SK-N-SH (cell line): ENCODE measurements around the gene LYRM4. TPM values are rescaled to one million over a fixed set of nuclear protein-coding genes. Genes with fewer than 3 reads are reported as not detected.

Experiments
- CTCF ChIA-PET: fragments of 300-600, 350-600 bp; formaldehyde crosslinking; extraction: SDS; loops from one replicate; lab custom pipeline; 2021; lab: Yijun Ruan, JAX
- POLR2A ChIA-PET: fragments of 350-600 bp; sonication (Branson Sonifier 250); formaldehyde crosslinking; extraction: SDS; loops from one replicate; lab custom pipeline; 2020; ENCODE audit warnings: antibody characterized with exemption, inconsistent platforms; lab: Yijun Ruan, JAX
- DNase-seq: peaks from one replicate; pipeline ENCODE4 v3.0.0; 2012
- H2AFZ ChIP-seq: fragments of 200-600 bp; sonication (generic); 2 replicates; pipeline ENCODE4 v1.8.1; 2016; ENCODE audit warnings: antibody characterized with exemption, mild to moderate bottlenecking, low read depth
- H3F3A ChIP-seq: fragments of 200-600 bp; sonication (generic); replicated peaks from 2 replicates; pipeline ENCODE3; 2016; ENCODE audit warnings: antibody characterized with exemption, mild to moderate bottlenecking; ENCODE audit not compliant: insufficient read depth
- H3K27ac ChIP-seq, 2 experiments: fragments of 200-500 bp in 1 of 2; fragments of 200-600 bp in 1 of 2; sonication (Bioruptor generic) in 1 of 2; sonication (generic), shearing (Covaris generic) in 1 of 2; 2 replicates each; pipeline versions ENCODE4 v1.5.1 to v1.6.1; 2014 to 2016; ENCODE audit warnings: low read depth in 2 of 2, inconsistent platforms in 1 of 2, low read length in 1 of 2, mild to moderate bottlenecking in 1 of 2, mixed read lengths in 1 of 2
- H3K27me3 ChIP-seq: fragments of 200-600 bp; sonication (generic), shearing (Covaris generic); 2 replicates; pipeline ENCODE4 v1.6.1; 2016; ENCODE audit warnings: mixed run types; ENCODE audit not compliant: insufficient read depth
- H3K36me3 ChIP-seq, 2 experiments: fragments of 200-500 bp in 1 of 2; fragments of 200-600 bp in 1 of 2; sonication (Bioruptor generic) in 1 of 2; sonication (generic) in 1 of 2; replicated peaks in 1 of 2; 2 replicates each; pipeline versions ENCODE3 to v1.5.1; 2014 to 2016; ENCODE audit warnings: low read length in 1 of 2, mild to moderate bottlenecking in 1 of 2; ENCODE audit not compliant: insufficient read depth in 2 of 2, control insufficient read depth in 1 of 2
- H3K4me1 ChIP-seq, 2 experiments: fragments of 200-500 bp in 1 of 2; fragments of 200-600 bp in 1 of 2; sonication (Bioruptor generic) in 1 of 2; sonication (generic), shearing (Covaris generic) in 1 of 2; 2 replicates each; pipeline versions ENCODE4 v1.5.1 to v1.6.1; 2014 to 2016; ENCODE audit warnings: low read depth in 1 of 2, low read length in 1 of 2, mixed run types in 1 of 2; ENCODE audit not compliant: insufficient read depth in 2 of 2, control insufficient read depth in 1 of 2
- H3K4me2 ChIP-seq: fragments of 200-600 bp; sonication (generic), shearing (Covaris generic); 2 replicates; pipeline ENCODE4 v1.6.1; 2017; ENCODE audit warnings: mixed run types
- H3K4me3 ChIP-seq, 2 experiments: fragments of 200-500 bp in 1 of 2; fragments of 200-600 bp in 1 of 2; sonication (Bioruptor generic) in 1 of 2; sonication (generic), shearing (Covaris generic) in 1 of 2; 2 replicates each; pipeline versions ENCODE4 v1.5.1 to v1.8.1; 2014 to 2016; ENCODE audit warnings: low read depth in 2 of 2, inconsistent platforms in 1 of 2, low read length in 1 of 2, mild to moderate bottlenecking in 1 of 2, mixed read lengths in 1 of 2, moderate library complexity in 1 of 2
- H3K79me2 ChIP-seq: fragments of 200-600 bp; sonication (generic); 2 replicates; pipeline ENCODE4 v1.8.1; 2017; ENCODE audit warnings: mild to moderate bottlenecking; ENCODE audit not compliant: insufficient read depth
- H3K9ac ChIP-seq: fragments of 200-600 bp; sonication (generic); 2 replicates; pipeline ENCODE4 v1.6.1; 2017; ENCODE audit warnings: mixed run types
- H3K9me2 ChIP-seq: fragments of 200-600 bp; sonication (generic); 2 replicates; pipeline ENCODE4 v1.6.1; 2017; ENCODE audit warnings: mixed run types
- H3K9me3 ChIP-seq: fragments of 200-600 bp; sonication (generic); 2 replicates; pipeline ENCODE4 v1.6.1; 2017; ENCODE audit warnings: mixed run types, mild to moderate bottlenecking, moderate library complexity
- H4K20me1 ChIP-seq: fragments of 200-600 bp; sonication (generic); 2 replicates; pipeline ENCODE4 v1.6.1; 2017; ENCODE audit warnings: mild to moderate bottlenecking, mixed run types; ENCODE audit not compliant: insufficient read depth
- ELF1 ChIP-seq: IDR thresholded peaks from 2 replicates; pipeline ENCODE4 v1.4.0; 2012
- FOSL2 ChIP-seq: IDR thresholded peaks from 2 replicates; pipeline ENCODE4 v1.4.0; 2012; ENCODE audit warnings: low read depth, mild to moderate bottlenecking, moderate library complexity, borderline replicate concordance
- FOXM1 ChIP-seq: IDR thresholded peaks from 2 replicates; pipeline ENCODE4 v1.4.0; 2012; ENCODE audit warnings: low read depth, mild to moderate bottlenecking
- GABPA ChIP-seq: IDR thresholded peaks from 2 replicates; pipeline ENCODE4 v1.4.0; 2012; ENCODE audit warnings: low read depth, mild to moderate bottlenecking
- MXI1 ChIP-seq: IDR thresholded peaks from 2 replicates; pipeline ENCODE4 v1.6.1; 2012; ENCODE audit warnings: mild to moderate bottlenecking, low read depth, low read length, improper control_type of control experiment
- NFIC ChIP-seq: IDR thresholded peaks from 2 replicates; pipeline ENCODE4 v1.4.0; 2012; ENCODE audit warnings: borderline replicate concordance
- RAD21 ChIP-seq: IDR thresholded peaks from 2 replicates; pipeline ENCODE4 v1.6.1; 2012; ENCODE audit warnings: mild to moderate bottlenecking, low read length
- RFX5 ChIP-seq: IDR thresholded peaks from 2 replicates; pipeline ENCODE4 v1.6.1; 2012; ENCODE audit warnings: mild to moderate bottlenecking, improper control_type of control experiment, low read length
- RXRA ChIP-seq: IDR thresholded peaks from 2 replicates; pipeline ENCODE4 v1.4.0; 2012; ENCODE audit warnings: low read depth, mild to moderate bottlenecking, borderline replicate concordance
- SIN3A ChIP-seq: IDR thresholded peaks from 2 replicates; pipeline ENCODE4 v1.6.1; 2012; ENCODE audit warnings: low read depth, mild to moderate bottlenecking, low read length, moderate library complexity, borderline replicate concordance
- TAF1 ChIP-seq: IDR thresholded peaks from 2 replicates; pipeline ENCODE4 v1.6.1; 2012; ENCODE audit warnings: low read depth, mild to moderate bottlenecking, low read length, moderate library complexity, borderline replicate concordance
- TCF12 ChIP-seq: IDR thresholded peaks from 2 replicates; pipeline ENCODE4 v1.4.0; 2012
- TEAD4 ChIP-seq: IDR thresholded peaks from 2 replicates; pipeline ENCODE4 v1.4.0; 2012; ENCODE audit warnings: mild to moderate bottlenecking, borderline replicate concordance; ENCODE audit not compliant: insufficient read depth
- WGBS: methylation state at CpG from one replicate; pipeline ENCODE4 v1.1.6; 2017; ENCODE audit warnings: low lambda C conversion rate; 5-methylcytosine and 5-hydroxymethylcytosine counted together
- polyA plus RNA-seq, 3 experiments: library from polyadenylated mRNA; depleted of rRNA; stranded (reverse); fragments of >200 nt; gene quantifications; 2 replicates each; pipeline ENCODE4 v1.2.3, GENCODE V29; 2012
- TF ChIP-seq, protein P1 (sequence below): IDR thresholded peaks from 2 replicates; pipeline ENCODE4; 2012
- TF ChIP-seq, protein P2 (sequence below): IDR thresholded peaks from 2 replicates; pipeline ENCODE4 v1.4.0; 2012; ENCODE audit warnings: low read depth
- TF ChIP-seq, protein P3 (sequence below): IDR thresholded peaks from 2 replicates; pipeline ENCODE4 v1.4.0; 2012; ENCODE audit warnings: low read depth, borderline replicate concordance
- TF ChIP-seq, protein P4 (sequence below): fragments of 200-600 bp; sonication (generic); IDR thresholded peaks from 2 replicates; pipeline ENCODE4 v1.6.1; 2017; ENCODE audit warnings: antibody characterized with exemption, mild to moderate bottlenecking, moderate library complexity
- TF ChIP-seq, protein P5 (sequence below): fragments of 150-350 bp; IDR thresholded peaks from 2 replicates; pipeline ENCODE4 v1.6.1; 2016; ENCODE audit warnings: mild to moderate bottlenecking, low read depth, low read length
- TF ChIP-seq, protein P6 (sequence below): fragments of 150-350 bp; IDR thresholded peaks from 2 replicates; pipeline ENCODE4 v1.6.1; 2017; ENCODE audit warnings: antibody characterized with exemption, low read length, low read depth, borderline replicate concordance
- TF ChIP-seq, protein P7 (sequence below): IDR thresholded peaks from 2 replicates; pipeline ENCODE4 v1.6.1; 2012; ENCODE audit warnings: mild to moderate bottlenecking, low read depth, low read length, moderate library complexity

LYRM4 gene
- polyA plus RNA-seq, 1 of the 3 experiments (the other 2 are of a cell fraction), result 37.2 TPM

DNA sequence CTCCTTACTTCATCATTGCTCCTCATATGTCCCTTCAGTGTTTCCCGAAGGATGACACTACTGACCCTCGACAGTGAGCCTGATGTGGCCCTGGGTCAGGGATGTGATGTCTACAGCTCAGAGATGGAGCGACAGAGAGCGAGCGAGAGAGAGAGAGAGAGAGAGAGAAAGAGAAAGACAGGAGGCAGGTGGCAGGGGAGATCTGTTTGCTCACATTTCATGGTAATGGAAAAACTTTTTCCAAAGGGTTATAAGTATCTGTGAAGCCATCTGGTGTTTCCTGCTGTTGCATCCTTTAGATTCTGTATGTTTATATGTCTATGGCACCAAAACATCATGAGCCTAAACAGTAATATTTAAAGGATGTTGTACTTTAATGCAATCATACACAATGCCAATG is 98.4 kb downstream of the LYRM4 start:
- Histone ChIP-seq H3K27me3 (no peaks in the 10 kb centered on the region), H3K9me3 (no peaks in the 10 kb centered on the region), H4K20me1 (no peaks in the 10 kb centered on the region), H3K36me3 (no peaks in the 10 kb centered on the region), H3K4me3 (no peak overlapping the region), H3K4me1 (no peaks in the 10 kb centered on the region; a peak in 1 of 4 replicates), H3K4me2 (no peak overlapping the region), H3K79me2 (no peaks in the 10 kb centered on the region), H3F3A (no peaks in the 10 kb centered on the region), H3K9ac (no peak overlapping the region), H3K9me2 (no peaks in the 10 kb centered on the region), H3K27ac (no peak overlapping the region), H2AFZ (no peak overlapping the region)
- WGBS, result 94% methylated on average over 5 of the region's 5 CpGs
- TF ChIP-seq RFX5, result no peak
- no peak for TF ChIP-seq TAF1
- TF ChIP-seq, protein P1, sequence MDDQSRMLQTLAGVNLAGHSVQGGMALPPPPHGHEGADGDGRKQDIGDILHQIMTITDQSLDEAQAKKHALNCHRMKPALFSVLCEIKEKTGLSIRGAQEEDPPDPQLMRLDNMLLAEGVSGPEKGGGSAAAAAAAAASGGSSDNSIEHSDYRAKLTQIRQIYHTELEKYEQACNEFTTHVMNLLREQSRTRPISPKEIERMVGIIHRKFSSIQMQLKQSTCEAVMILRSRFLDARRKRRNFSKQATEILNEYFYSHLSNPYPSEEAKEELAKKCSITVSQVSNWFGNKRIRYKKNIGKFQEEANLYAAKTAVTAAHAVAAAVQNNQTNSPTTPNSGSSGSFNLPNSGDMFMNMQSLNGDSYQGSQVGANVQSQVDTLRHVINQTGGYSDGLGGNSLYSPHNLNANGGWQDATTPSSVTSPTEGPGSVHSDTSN, result no peak
- TF ChIP-seq, protein P2, sequence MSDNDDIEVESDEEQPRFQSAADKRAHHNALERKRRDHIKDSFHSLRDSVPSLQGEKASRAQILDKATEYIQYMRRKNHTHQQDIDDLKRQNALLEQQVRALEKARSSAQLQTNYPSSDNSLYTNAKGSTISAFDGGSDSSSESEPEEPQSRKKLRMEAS, result no peak
- TF ChIP-seq, protein P3, sequence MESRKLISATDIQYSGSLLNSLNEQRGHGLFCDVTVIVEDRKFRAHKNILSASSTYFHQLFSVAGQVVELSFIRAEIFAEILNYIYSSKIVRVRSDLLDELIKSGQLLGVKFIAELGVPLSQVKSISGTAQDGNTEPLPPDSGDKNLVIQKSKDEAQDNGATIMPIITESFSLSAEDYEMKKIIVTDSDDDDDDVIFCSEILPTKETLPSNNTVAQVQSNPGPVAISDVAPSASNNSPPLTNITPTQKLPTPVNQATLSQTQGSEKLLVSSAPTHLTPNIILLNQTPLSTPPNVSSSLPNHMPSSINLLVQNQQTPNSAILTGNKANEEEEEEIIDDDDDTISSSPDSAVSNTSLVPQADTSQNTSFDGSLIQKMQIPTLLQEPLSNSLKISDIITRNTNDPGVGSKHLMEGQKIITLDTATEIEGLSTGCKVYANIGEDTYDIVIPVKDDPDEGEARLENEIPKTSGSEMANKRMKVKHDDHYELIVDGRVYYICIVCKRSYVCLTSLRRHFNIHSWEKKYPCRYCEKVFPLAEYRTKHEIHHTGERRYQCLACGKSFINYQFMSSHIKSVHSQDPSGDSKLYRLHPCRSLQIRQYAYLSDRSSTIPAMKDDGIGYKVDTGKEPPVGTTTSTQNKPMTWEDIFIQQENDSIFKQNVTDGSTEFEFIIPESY, result no peak
- no peak for TF ChIP-seq SIN3A
- TF ChIP-seq, protein P4, sequence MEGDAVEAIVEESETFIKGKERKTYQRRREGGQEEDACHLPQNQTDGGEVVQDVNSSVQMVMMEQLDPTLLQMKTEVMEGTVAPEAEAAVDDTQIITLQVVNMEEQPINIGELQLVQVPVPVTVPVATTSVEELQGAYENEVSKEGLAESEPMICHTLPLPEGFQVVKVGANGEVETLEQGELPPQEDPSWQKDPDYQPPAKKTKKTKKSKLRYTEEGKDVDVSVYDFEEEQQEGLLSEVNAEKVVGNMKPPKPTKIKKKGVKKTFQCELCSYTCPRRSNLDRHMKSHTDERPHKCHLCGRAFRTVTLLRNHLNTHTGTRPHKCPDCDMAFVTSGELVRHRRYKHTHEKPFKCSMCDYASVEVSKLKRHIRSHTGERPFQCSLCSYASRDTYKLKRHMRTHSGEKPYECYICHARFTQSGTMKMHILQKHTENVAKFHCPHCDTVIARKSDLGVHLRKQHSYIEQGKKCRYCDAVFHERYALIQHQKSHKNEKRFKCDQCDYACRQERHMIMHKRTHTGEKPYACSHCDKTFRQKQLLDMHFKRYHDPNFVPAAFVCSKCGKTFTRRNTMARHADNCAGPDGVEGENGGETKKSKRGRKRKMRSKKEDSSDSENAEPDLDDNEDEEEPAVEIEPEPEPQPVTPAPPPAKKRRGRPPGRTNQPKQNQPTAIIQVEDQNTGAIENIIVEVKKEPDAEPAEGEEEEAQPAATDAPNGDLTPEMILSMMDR, result no peak
- no peak for TF ChIP-seq TCF12
- TF ChIP-seq, protein P5, sequence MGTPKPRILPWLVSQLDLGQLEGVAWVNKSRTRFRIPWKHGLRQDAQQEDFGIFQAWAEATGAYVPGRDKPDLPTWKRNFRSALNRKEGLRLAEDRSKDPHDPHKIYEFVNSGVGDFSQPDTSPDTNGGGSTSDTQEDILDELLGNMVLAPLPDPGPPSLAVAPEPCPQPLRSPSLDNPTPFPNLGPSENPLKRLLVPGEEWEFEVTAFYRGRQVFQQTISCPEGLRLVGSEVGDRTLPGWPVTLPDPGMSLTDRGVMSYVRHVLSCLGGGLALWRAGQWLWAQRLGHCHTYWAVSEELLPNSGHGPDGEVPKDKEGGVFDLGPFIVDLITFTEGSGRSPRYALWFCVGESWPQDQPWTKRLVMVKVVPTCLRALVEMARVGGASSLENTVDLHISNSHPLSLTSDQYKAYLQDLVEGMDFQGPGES, result no peak
- no peak for TF ChIP-seq FOXM1
- TF ChIP-seq GABPA, result no peak
- no peak for TF ChIP-seq NFIC
- TF ChIP-seq FOSL2, result no peak
- no peak for TF ChIP-seq RXRA
- TF ChIP-seq, protein P6, sequence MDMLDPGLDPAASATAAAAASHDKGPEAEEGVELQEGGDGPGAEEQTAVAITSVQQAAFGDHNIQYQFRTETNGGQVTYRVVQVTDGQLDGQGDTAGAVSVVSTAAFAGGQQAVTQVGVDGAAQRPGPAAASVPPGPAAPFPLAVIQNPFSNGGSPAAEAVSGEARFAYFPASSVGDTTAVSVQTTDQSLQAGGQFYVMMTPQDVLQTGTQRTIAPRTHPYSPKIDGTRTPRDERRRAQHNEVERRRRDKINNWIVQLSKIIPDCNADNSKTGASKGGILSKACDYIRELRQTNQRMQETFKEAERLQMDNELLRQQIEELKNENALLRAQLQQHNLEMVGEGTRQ, result no peak
- TF ChIP-seq RAD21, result no peak
- no peak for TF ChIP-seq MXI1
- TF ChIP-seq, protein P7, sequence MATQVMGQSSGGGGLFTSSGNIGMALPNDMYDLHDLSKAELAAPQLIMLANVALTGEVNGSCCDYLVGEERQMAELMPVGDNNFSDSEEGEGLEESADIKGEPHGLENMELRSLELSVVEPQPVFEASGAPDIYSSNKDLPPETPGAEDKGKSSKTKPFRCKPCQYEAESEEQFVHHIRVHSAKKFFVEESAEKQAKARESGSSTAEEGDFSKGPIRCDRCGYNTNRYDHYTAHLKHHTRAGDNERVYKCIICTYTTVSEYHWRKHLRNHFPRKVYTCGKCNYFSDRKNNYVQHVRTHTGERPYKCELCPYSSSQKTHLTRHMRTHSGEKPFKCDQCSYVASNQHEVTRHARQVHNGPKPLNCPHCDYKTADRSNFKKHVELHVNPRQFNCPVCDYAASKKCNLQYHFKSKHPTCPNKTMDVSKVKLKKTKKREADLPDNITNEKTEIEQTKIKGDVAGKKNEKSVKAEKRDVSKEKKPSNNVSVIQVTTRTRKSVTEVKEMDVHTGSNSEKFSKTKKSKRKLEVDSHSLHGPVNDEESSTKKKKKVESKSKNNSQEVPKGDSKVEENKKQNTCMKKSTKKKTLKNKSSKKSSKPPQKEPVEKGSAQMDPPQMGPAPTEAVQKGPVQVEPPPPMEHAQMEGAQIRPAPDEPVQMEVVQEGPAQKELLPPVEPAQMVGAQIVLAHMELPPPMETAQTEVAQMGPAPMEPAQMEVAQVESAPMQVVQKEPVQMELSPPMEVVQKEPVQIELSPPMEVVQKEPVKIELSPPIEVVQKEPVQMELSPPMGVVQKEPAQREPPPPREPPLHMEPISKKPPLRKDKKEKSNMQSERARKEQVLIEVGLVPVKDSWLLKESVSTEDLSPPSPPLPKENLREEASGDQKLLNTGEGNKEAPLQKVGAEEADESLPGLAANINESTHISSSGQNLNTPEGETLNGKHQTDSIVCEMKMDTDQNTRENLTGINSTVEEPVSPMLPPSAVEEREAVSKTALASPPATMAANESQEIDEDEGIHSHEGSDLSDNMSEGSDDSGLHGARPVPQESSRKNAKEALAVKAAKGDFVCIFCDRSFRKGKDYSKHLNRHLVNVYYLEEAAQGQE, result no peak
- TF ChIP-seq TEAD4, result no peak
- TF ChIP-seq ELF1, result no peak
- CTCF ChIA-PET, result interaction anchor here (1.2 kb wide), 1 partner anchor 19 kb away, joined by 4 read pairs; no protein-coding TSS in a partner anchor
- POLR2A ChIA-PET, result no interaction called here
- DNase-seq, result no peak
